ENCODE measurements around the gene CCDC57. TPM values are rescaled to one million over a fixed set of nuclear protein-coding genes. Genes with fewer than 3 reads are reported as not detected.

Gene CCDC57
- total RNA-seq, 4 donors from 2014 or later = 7.9 to 22.1 (median 9.8) TPM

GRCh38 chr17:82107341-82107860 is 105.2 kb downstream of the CCDC57 start:
- TF ChIP-seq POLR2A (IDR thresholded peaks at IDR 0.05) = no peak
- TF ChIP-seq, protein P1, sequence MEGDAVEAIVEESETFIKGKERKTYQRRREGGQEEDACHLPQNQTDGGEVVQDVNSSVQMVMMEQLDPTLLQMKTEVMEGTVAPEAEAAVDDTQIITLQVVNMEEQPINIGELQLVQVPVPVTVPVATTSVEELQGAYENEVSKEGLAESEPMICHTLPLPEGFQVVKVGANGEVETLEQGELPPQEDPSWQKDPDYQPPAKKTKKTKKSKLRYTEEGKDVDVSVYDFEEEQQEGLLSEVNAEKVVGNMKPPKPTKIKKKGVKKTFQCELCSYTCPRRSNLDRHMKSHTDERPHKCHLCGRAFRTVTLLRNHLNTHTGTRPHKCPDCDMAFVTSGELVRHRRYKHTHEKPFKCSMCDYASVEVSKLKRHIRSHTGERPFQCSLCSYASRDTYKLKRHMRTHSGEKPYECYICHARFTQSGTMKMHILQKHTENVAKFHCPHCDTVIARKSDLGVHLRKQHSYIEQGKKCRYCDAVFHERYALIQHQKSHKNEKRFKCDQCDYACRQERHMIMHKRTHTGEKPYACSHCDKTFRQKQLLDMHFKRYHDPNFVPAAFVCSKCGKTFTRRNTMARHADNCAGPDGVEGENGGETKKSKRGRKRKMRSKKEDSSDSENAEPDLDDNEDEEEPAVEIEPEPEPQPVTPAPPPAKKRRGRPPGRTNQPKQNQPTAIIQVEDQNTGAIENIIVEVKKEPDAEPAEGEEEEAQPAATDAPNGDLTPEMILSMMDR (IDR thresholded peaks at IDR 0.05) = peak in 2 of 6 experiments; percentile 7 to 25
- Histone ChIP-seq H3K27me3 (no peaks in the 10 kb centered on the region), H3K4me3 (no peak overlapping the region), H3K36me3 (peaks cover 0 to 3% (median 0%) of the 10 kb centered on the region in 3 donors), H3K9me3 (no peaks in the 10 kb centered on the region), H3K27ac (peak overlapping the region in 3 of 4 donors; percentile 86 to 91 (median 86)), H3K4me1 (peaks cover 41 to 77% (median 45%) of the 10 kb centered on the region in 3 donors)
- intact Hi-C loops (cut with DNase I) = no loop called here
- WGBS, 2 donors = 72% methylated on average over 15 of the region's 24 CpGs; no CpG with 5 or more reads in 1 of the 2 donors
- DNase-seq = no peak

DNA sequence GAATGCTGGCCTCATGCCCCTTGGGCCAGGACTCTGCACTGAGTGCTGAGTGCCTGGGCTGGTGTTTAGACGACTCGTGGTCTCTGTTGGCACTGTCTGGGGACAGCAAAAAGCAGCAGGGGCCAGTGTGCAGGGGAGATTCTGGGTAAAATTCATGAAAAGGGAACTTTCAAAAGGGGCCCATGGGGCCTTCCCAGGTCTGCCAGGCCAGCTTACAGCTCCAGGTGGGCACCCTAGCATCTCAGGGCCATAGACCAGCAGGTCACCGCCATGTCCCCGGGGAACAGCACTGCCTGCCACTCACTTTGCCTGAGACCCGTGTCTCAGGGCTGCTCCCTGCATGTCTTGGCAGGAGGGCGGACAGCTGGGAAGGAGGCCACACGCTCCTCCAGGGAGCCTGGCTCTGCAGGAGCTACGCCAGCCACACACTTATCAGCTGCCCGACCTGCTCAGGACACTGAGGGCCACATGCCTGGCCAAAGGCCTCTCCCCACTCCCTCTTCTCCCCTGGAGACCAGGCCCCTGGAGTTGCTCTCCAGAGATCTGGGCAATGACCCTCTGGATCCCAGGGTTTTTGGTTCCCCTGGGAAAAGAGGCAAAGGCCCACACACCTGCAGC is 105.8 kb downstream of the CCDC57 start:
- intact Hi-C loops (cut with DNase I) = no loop called here
- H3K36me3 ChIP-seq = no peaks in the 10 kb centered on the region
- TF ChIP-seq, protein P1 (IDR thresholded peaks at IDR 0.05) = no peak
- TF ChIP-seq POLR2A (IDR thresholded peaks at IDR 0.05) = no peak
- 20 to 27% methylated on average over 2 to 3 of the region's 9 CpGs for WGBS, 2 donors
- no peaks in the 10 kb centered on the region for H3K27me3 ChIP-seq
- H3K4me1 ChIP-seq = peaks cover 41 to 79% (median 45%) of the 10 kb centered on the region in 3 donors
- no peaks in the 10 kb centered on the region for H3K9me3 ChIP-seq
- DNase-seq = no peak
- peak overlapping the region; percentile 4 to 51 (median 30) for H3K4me3 ChIP-seq
- H3K27ac ChIP-seq = peak overlapping the region; percentile 71 to 91 (median 86)

- H3K27ac ChIP-seq = peak overlapping the region; percentile 71 to 91 (median 86)
- 0 to 19% methylated on average over 10 to 13 of the region's 24 CpGs for WGBS, 2 donors
- peak overlapping the region; percentile 4 to 51 (median 30) for H3K4me3 ChIP-seq
- DNase-seq = no peak
- H3K27me3 ChIP-seq = no peaks in the 10 kb centered on the region
- H3K4me1 ChIP-seq = peaks cover 41 to 86% (median 46%) of the 10 kb centered on the region in 3 donors
- intact Hi-C loops (cut with DNase I) = no loop called here
- TF ChIP-seq, protein P1 (IDR thresholded peaks at IDR 0.05) = peak in 3 of 6 experiments; percentile 23 to 41 (median 37)
- TF ChIP-seq POLR2A (IDR thresholded peaks at IDR 0.05) = peak in 2 of 4 donors; percentile 15 to 46
- H3K9me3 ChIP-seq = no peaks in the 10 kb centered on the region
- no peaks in the 10 kb centered on the region for H3K36me3 ChIP-seq
Observed at GRCh38 chr17:82105882-82106687, 106.6 kb downstream of the CCDC57 start.

DNA sequence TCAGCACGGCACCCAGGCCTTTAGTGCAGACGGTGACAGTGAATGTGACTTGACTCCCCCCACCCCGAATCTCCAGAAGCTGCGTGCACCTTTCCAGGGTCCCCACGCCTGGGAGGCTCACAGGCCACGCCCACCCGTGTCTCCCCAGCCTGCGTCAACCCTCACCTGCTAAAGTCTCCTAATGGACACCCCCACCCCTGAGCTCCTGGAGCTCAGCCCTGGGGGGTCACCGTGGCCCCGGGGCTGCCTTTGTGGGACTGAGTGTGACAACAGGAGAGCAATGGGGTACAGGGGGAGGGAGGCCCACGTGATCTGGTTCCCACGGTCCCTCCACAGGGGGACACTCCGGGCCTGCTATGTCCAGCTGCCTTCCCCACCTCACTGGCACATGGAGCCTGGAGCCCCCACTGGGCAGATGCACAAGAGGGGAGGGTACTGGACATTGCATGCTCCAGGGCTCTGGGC is 107.2 kb downstream of the CCDC57 start:
- H3K27ac ChIP-seq = peak overlapping the region; percentile 71 to 91 (median 86)
- no peaks in the 10 kb centered on the region for H3K27me3 ChIP-seq
- intact Hi-C loops (cut with DNase I) = no loop called here
- H3K4me3 ChIP-seq = peak overlapping the region in 3 of 4 donors; percentile 26 to 51 (median 34)
- DNase-seq = no peak
- H3K36me3 ChIP-seq = no peaks in the 10 kb centered on the region
- no peak for TF ChIP-seq POLR2A (IDR thresholded peaks at IDR 0.05)
- TF ChIP-seq, protein P1 (IDR thresholded peaks at IDR 0.05) = no peak
- WGBS, 2 donors = 80 to 100% methylated on average over 4 to 7 of the region's 13 CpGs
- H3K4me1 ChIP-seq = peaks cover 43 to 88% (median 50%) of the 10 kb centered on the region in 3 donors
- no peaks in the 10 kb centered on the region for H3K9me3 ChIP-seq

Data from esophagus squamous epithelium (tissue), 5 donors.